ENCODE data around the gene RNF115. TPM values are rescaled to one million over a fixed set of nuclear protein-coding genes. Genes with fewer than 3 reads are reported as not detected.

Gene RNF115
- polyA plus RNA-seq, 1 of the 3 experiments (the other 2 are of a cell fraction) = 4.8 TPM

DNA sequence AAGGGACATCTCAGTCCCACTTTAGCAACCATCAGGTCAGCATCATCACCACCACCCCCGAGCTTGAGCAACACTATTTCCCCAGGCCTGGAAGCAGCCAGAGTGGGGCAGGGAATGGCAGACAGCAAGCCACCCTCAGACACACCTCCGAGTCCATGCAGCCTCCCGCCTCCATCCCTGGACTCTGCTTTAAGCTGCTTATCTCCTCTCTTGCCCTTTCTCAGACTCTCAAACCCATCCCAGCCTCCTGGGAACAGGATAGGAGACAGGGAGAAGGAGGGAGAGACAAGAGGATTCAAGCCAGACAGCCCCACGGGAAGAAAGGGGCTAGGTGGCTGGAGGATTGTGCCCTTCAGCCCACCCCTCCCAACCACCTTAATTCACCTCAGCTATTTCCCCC is 33.3 kb upstream of the RNF115 start:
- no peak for DNase-seq
- Histone ChIP-seq H3K27ac (ENCODE audit: low read depth in 2 of 2, low read length in 1 of 2) (no peak overlapping the region), H2AFZ (ENCODE audit: low read depth) (no peak overlapping the region), H4K20me1 (ENCODE audit: insufficient read depth) (no peaks in the 10 kb centered on the region; the same call in 1 of the 2 replicates), H3K27me3 (ENCODE audit: insufficient read depth) (no peaks in the 10 kb centered on the region), H3F3A (replicated peaks; ENCODE audit: insufficient read depth) (no peaks in the 10 kb centered on the region), H3K79me2 (ENCODE audit: insufficient read depth) (peaks cover 20% of the 10 kb centered on the region), H3K36me3 (replicated peaks in 1 of 2; ENCODE audit: control insufficient read depth in 1 of 2, insufficient read depth in 2 of 2, low read length in 1 of 2) (peaks cover 30 to 38% of the 10 kb centered on the region in 2 experiments), H3K9me2 (no peaks in the 10 kb centered on the region), H3K9ac (no peak overlapping the region), H3K4me2 (peak overlapping the region; percentile 76), H3K4me1 (ENCODE audit: control insufficient read depth in 1 of 2, insufficient read depth in 2 of 2, low read depth in 1 of 2, low read length in 1 of 2) (peaks cover 8 to 9% of the 10 kb centered on the region in 2 experiments; a peak in 3 of 4 replicates), H3K4me3 (ENCODE audit: low read depth in 2 of 2, low read length in 1 of 2) (no peak overlapping the region), H3K9me3 (no peaks in the 10 kb centered on the region)
- TF ChIP-seq, protein P1, sequence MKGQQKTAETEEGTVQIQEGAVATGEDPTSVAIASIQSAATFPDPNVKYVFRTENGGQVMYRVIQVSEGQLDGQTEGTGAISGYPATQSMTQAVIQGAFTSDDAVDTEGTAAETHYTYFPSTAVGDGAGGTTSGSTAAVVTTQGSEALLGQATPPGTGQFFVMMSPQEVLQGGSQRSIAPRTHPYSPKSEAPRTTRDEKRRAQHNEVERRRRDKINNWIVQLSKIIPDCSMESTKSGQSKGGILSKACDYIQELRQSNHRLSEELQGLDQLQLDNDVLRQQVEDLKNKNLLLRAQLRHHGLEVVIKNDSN (IDR thresholded peaks at IDR 0.05; ENCODE audit: borderline replicate concordance, low read depth) = no peak
- TF ChIP-seq RAD21 (IDR thresholded peaks at IDR 0.05; ENCODE audit: low read length) (no peak), POLR2AphosphoS5 (IDR thresholded peaks at IDR 0.05; ENCODE audit: low read depth, low read length) (no peak), SIN3A (IDR thresholded peaks at IDR 0.05; ENCODE audit: borderline replicate concordance, low read depth, low read length) (no peak)
- TF ChIP-seq, protein P2, sequence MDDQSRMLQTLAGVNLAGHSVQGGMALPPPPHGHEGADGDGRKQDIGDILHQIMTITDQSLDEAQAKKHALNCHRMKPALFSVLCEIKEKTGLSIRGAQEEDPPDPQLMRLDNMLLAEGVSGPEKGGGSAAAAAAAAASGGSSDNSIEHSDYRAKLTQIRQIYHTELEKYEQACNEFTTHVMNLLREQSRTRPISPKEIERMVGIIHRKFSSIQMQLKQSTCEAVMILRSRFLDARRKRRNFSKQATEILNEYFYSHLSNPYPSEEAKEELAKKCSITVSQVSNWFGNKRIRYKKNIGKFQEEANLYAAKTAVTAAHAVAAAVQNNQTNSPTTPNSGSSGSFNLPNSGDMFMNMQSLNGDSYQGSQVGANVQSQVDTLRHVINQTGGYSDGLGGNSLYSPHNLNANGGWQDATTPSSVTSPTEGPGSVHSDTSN (IDR thresholded peaks at IDR 0.05) = no peak
- CTCF ChIA-PET = interaction anchor here (0.8 to 9.4 kb wide), 9 partner anchors 11 to 164 kb away, joined by 3 to 162 read pairs (median 6); partner anchors contain the start of genes HJV, ITGA10 and NUDT17
- POLR2A ChIA-PET = interaction anchor here (4.6 kb wide), 1 partner anchor 11 kb away, joined by 66 read pairs; the partner anchor contains the start of gene NUDT17
- WGBS (ENCODE audit: low lambda C conversion rate) = 74% methylated on average over 4 of the region's 4 CpGs

DNA sequence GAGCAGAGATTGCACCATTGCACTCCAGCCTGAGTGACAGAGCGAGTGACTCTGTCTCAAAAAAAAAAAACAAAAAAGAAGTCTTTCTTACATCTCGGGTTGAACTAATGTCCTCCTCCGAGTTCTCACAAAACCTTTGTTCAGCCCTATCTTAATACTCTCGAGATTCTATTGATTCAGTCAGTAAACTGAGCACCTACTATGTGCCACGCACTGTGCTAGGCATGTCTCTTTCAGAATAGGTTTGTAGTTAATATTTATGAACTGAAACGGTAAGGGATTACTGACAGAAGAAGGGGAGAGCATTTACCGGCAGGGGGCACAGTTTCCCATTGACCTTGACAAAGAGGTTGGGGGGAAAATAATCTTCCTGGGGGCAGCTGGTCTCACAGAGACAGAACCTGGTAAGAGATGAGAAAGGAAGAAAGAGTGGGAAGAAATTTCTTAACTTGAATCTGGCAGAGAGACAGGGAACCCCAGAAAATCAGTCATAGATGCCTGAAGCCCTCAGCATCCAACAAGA is 31.6 kb upstream of the RNF115 start:
- Histone ChIP-seq H3K79me2 (ENCODE audit: insufficient read depth) (peaks cover 20% of the 10 kb centered on the region), H3K4me3 (ENCODE audit: low read depth in 2 of 2, low read length in 1 of 2) (no peak overlapping the region), H3K9me2 (no peaks in the 10 kb centered on the region), H3K9ac (no peak overlapping the region), H3K9me3 (no peaks in the 10 kb centered on the region), H2AFZ (ENCODE audit: low read depth) (no peak overlapping the region), H3K27ac (ENCODE audit: low read depth in 2 of 2, low read length in 1 of 2) (no peak overlapping the region), H3F3A (replicated peaks; ENCODE audit: insufficient read depth) (peaks cover under 1% of the 10 kb centered on the region), H4K20me1 (ENCODE audit: insufficient read depth) (no peaks in the 10 kb centered on the region; the same call in 1 of the 2 replicates), H3K36me3 (replicated peaks in 1 of 2; ENCODE audit: control insufficient read depth in 1 of 2, insufficient read depth in 2 of 2, low read length in 1 of 2) (peaks cover 37 to 51% of the 10 kb centered on the region in 2 experiments), H3K4me2 (no peak overlapping the region), H3K4me1 (ENCODE audit: control insufficient read depth in 1 of 2, insufficient read depth in 2 of 2, low read depth in 1 of 2, low read length in 1 of 2) (peaks cover 8 to 9% of the 10 kb centered on the region in 2 experiments; a peak in 3 of 4 replicates), H3K27me3 (ENCODE audit: insufficient read depth) (no peaks in the 10 kb centered on the region)
- no peak for DNase-seq
- TF ChIP-seq NRF1 (IDR thresholded peaks at IDR 0.05; ENCODE audit: low read depth, low read length) = no peak
- ChIA-PET POLR2A (no interaction called here), CTCF (interaction anchor here (9.4 kb wide), 1 partner anchor 10 kb away, joined by 162 read pairs; the partner anchor contains the start of gene NUDT17)
- 86% methylated on average over 7 of the region's 7 CpGs for WGBS (ENCODE audit: low lambda C conversion rate)
